GM06990 (cell line): Measurements from ENCODE around the gene NRG2.

Source experiments
- DNase-seq: peaks from one replicate; pipeline ENCODE4 v3.0.0-alpha.2; 2011; ENCODE audit not compliant: insufficient read length; ENCODE audit errors: extremely low read depth
- H3K27me3 ChIP-seq: replicated peaks from 2 replicates; pipeline ENCODE4 v1.6.0; 2011; ENCODE audit warnings: low read length; ENCODE audit not compliant: control insufficient read depth, insufficient read depth
- H3K36me3 ChIP-seq: 2 replicates; pipeline ENCODE4 v1.5.1; 2011; ENCODE audit warnings: low read length; ENCODE audit not compliant: control insufficient read depth, insufficient read depth
- H3K4me3 ChIP-seq: replicated peaks from 2 replicates; pipeline ENCODE4 v1.5.1; 2011; ENCODE audit warnings: low read depth, mild to moderate bottlenecking, control low read depth, low read length
- TF ChIP-seq, protein P1 (sequence below): IDR thresholded peaks from 2 replicates; pipeline ENCODE4 v1.5.1; 2011; ENCODE audit warnings: low read length, control low read depth, mild to moderate bottlenecking, inconsistent platforms; ENCODE audit not compliant: insufficient read depth, poor library complexity, severe bottlenecking

NRG2 gene

GRCh38 chr5:140042643-140043507, at the start of gene NRG2:
Gene NRG2, minus strand, starts transcription at chr5:140043299.
- TF ChIP-seq, protein P1, sequence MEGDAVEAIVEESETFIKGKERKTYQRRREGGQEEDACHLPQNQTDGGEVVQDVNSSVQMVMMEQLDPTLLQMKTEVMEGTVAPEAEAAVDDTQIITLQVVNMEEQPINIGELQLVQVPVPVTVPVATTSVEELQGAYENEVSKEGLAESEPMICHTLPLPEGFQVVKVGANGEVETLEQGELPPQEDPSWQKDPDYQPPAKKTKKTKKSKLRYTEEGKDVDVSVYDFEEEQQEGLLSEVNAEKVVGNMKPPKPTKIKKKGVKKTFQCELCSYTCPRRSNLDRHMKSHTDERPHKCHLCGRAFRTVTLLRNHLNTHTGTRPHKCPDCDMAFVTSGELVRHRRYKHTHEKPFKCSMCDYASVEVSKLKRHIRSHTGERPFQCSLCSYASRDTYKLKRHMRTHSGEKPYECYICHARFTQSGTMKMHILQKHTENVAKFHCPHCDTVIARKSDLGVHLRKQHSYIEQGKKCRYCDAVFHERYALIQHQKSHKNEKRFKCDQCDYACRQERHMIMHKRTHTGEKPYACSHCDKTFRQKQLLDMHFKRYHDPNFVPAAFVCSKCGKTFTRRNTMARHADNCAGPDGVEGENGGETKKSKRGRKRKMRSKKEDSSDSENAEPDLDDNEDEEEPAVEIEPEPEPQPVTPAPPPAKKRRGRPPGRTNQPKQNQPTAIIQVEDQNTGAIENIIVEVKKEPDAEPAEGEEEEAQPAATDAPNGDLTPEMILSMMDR = peak; percentile 64
- Histone ChIP-seq H3K4me3 (peak within 1 kb of the TSS; percentile 76), H3K27me3 (no peaks in the 10 kb centered on the region), H3K36me3 (no peaks in the 10 kb centered on the region; the same call in 1 of the 2 replicates)
- DNase-seq = peak; percentile 88

- Histone ChIP-seq H3K36me3 (no peaks in the 10 kb centered on the region), H3K27me3 (no peaks in the 10 kb centered on the region; the same call in 1 of the 2 replicates), H3K4me3 (no peak overlapping the region)
- DNase-seq = no peak
- TF ChIP-seq, protein P1 = no peak
Observed at GRCh38 chr5:140090251-140090650, 47.2 kb upstream of the NRG2 start.

DNA sequence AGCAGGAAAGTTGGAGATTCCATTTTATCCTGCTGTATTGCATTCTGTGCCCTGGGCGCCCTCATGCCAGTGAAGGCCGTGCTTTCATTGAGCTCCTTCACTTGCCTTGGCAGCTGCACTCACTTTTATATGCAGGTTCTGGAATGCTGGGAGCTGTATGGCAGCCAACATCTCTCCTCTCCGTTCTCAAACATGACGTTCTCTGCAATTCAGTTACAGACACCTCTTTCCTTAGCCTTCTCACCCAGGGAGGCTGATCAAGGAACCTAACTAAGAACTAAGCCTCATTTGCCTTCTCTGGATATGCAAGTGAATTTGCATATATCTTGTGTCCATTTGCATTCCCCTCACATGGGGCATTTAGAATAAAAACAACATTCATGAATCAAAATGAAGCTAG, 41.4 kb upstream of the NRG2 start:
- TF ChIP-seq, protein P1 = no peak
- DNase-seq = no peak
- Histone ChIP-seq H3K27me3 (no peaks in the 10 kb centered on the region; the same call in 1 of the 2 replicates), H3K36me3 (no peaks in the 10 kb centered on the region), H3K4me3 (no peak overlapping the region)

DNA sequence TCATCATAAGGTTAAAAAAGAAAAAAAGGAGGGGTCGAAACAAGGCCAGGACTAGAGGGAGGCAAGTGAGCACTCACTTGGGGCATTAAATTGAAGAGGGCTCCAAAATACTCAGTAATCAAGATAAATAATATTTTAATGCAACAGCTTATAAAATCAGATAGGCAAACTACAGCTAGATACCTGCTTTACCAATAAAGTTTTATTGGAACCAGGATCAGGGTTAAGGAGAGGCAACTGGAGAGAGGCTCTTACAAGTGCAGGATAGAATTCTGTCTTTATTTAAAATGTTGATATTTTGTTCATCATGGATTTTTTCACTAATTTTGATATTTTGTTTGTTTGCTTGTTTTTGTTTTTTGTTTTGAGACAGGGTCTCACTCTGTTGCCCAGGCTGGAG, 40.6 kb upstream of the NRG2 start:
- Histone ChIP-seq H3K4me3 (no peak overlapping the region), H3K36me3 (no peaks in the 10 kb centered on the region), H3K27me3 (no peaks in the 10 kb centered on the region; the same call in 1 of the 2 replicates)
- DNase-seq = no peak
- TF ChIP-seq, protein P1 = no peak

- TF ChIP-seq, protein P1 = no peak
- H3K27me3 ChIP-seq = no peaks in the 10 kb centered on the region; the same call in 1 of the 2 replicates
- H3K36me3 ChIP-seq = no peaks in the 10 kb centered on the region
- no peak overlapping the region for H3K4me3 ChIP-seq
- DNase-seq = no peak
Observed at GRCh38 chr5:140083120-140083519, 40.0 kb upstream of the NRG2 start.
